CD4-positive, CD25-positive, alpha-beta regulatory T cell (primary cell): ENCODE measurements around the gene NUP153. TPM values are rescaled to one million over a fixed set of nuclear protein-coding genes. Genes with fewer than 3 reads are reported as not detected.
A peak's percentile ranks its signal among the peaks of the same experiment; 100 is the strongest.

ENCODE experiments used
- ATAC-seq, 2 donors: fragments of 150-1000 bp; cut with Tn5 transposase; one replicate each; pipeline ENCODE4 v1.10.0; 2021; ENCODE audit warnings: low read depth in 2 of 2, moderate number of reproducible peaks in 2 of 2, moderate library complexity in 1 of 2
- DNase-seq, 3 donors: peaks; one replicate each; pipeline versions ENCODE4 v3.0.0 to v3.0.0-alpha.2; 2012 to 2022; ENCODE audit warnings: mixed read lengths in 1 of 3
- H3K27ac ChIP-seq: one replicate; pipeline ENCODE4 v1.7.0; 2013; ENCODE audit warnings: mild to moderate bottlenecking, low read length; ENCODE audit not compliant: insufficient read depth, poor library complexity, severe bottlenecking
- H3K27me3 ChIP-seq: one replicate; pipeline ENCODE4 v1.7.0; 2013; ENCODE audit warnings: low read length; ENCODE audit not compliant: control insufficient read depth, insufficient read depth
- H3K36me3 ChIP-seq: one replicate; pipeline ENCODE4 v1.7.0; 2013; ENCODE audit warnings: mild to moderate bottlenecking, low read length, moderate library complexity; ENCODE audit not compliant: control insufficient read depth, insufficient read depth
- H3K4me1 ChIP-seq: 2 replicates; pipeline ENCODE4 v1.7.0; 2013; ENCODE audit warnings: mild to moderate bottlenecking, low read length; ENCODE audit not compliant: insufficient read depth, control insufficient read depth, poor library complexity, severe bottlenecking
- H3K4me3 ChIP-seq: one replicate; pipeline ENCODE4 v1.7.0; 2013; ENCODE audit warnings: low read depth, mild to moderate bottlenecking, low read length, moderate library complexity
- H3K9me3 ChIP-seq, 2 experiments: 1 replicate in 1 of 2; 2 replicates in 1 of 2; pipeline ENCODE4 v1.7.0; 2013; ENCODE audit warnings: low read length in 2 of 2, mild to moderate bottlenecking in 1 of 2, moderate library complexity in 1 of 2; ENCODE audit not compliant: control insufficient read depth in 2 of 2
- H3K27ac Mint-ChIP-seq, 3 donors: one replicate each; pipeline ENCODE4 v1.8.0; 2020 to 2022; ENCODE audit warnings: mild to moderate bottlenecking in 3 of 3, mixed read lengths in 3 of 3, moderate library complexity in 2 of 3
- H3K27me3 Mint-ChIP-seq: one replicate; pipeline ENCODE4 v1.8.0; 2022; ENCODE audit warnings: mild to moderate bottlenecking, mixed read lengths
- H3K36me3 Mint-ChIP-seq: one replicate; pipeline ENCODE4 v1.8.0; 2020; ENCODE audit warnings: mixed read lengths
- H3K4me1 Mint-ChIP-seq, 4 donors: one replicate each; pipeline ENCODE4 v1.8.0; 2020 to 2022; ENCODE audit warnings: mixed read lengths in 4 of 4, mild to moderate bottlenecking in 1 of 4
- H3K4me3 Mint-ChIP-seq, 4 donors: one replicate each; pipeline ENCODE4 v1.8.0; 2020 to 2022; ENCODE audit warnings: mild to moderate bottlenecking in 4 of 4, mixed read lengths in 4 of 4, moderate library complexity in 3 of 4
- H3K9me3 Mint-ChIP-seq, 7 donors: one replicate each; pipeline ENCODE4 v1.8.0; 2020 to 2022; ENCODE audit warnings: mixed read lengths in 7 of 7, mild to moderate bottlenecking in 3 of 7, moderate library complexity in 2 of 7
- polyA plus RNA-seq, 4 donors: library from polyadenylated mRNA; unstranded; fragments of 300-500 nt; fragmentation: Illumina TruSeq; gene quantifications; one replicate each; pipeline ENCODE4 v1.2.3, GENCODE V29; 2021
- total RNA-seq: library from RNA; stranded (reverse); gene quantifications from one replicate; pipeline ENCODE4 v1.2.3, GENCODE V29; 2022

Gene NUP153
- total and polyA plus RNA-seq, 5 donors from 2014 or later: 4.2 to 64.5 (median 4.5) TPM

DNA sequence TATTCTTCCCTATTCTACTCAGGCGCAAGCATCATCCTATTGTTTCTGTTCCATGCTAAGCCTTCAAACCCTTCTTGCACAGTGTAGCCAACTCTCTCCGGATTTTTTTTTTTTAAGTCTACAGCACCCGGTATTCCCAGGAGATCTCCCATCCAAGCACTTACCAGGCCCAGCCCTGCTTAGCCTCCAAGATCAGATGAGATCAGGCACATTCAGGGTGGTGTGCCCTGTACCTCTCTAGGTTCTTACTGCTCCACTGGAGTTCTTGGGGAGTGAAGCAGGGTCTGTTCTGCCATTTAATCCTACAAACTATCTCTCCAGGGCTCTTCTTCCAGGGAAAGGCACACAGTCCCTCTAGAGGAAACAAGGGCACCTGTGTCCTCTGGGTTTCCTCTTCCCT lies 14.9 kb upstream of the NUP153 start:
- Histone ChIP-seq H3K9me3 (no peaks in the 10 kb centered on the region), H3K27ac (no peak overlapping the region), H3K4me3 (no peak overlapping the region), H3K27me3 (no peaks in the 10 kb centered on the region), H3K4me1 (no peaks in the 10 kb centered on the region), H3K36me3 (no peaks in the 10 kb centered on the region)
- H3K4me3 Mint-ChIP-seq: no peak overlapping the region
- ATAC-seq (no peak), DNase-seq (no peak)
- H3K27me3 Mint-ChIP-seq: peaks cover 18% of the 10 kb centered on the region
- no peaks in the 10 kb centered on the region for H3K36me3 Mint-ChIP-seq
- no peaks in the 10 kb centered on the region for H3K4me1 Mint-ChIP-seq
- no peak overlapping the region for H3K27ac Mint-ChIP-seq
- H3K9me3 Mint-ChIP-seq: no peaks in the 10 kb centered on the region

DNA sequence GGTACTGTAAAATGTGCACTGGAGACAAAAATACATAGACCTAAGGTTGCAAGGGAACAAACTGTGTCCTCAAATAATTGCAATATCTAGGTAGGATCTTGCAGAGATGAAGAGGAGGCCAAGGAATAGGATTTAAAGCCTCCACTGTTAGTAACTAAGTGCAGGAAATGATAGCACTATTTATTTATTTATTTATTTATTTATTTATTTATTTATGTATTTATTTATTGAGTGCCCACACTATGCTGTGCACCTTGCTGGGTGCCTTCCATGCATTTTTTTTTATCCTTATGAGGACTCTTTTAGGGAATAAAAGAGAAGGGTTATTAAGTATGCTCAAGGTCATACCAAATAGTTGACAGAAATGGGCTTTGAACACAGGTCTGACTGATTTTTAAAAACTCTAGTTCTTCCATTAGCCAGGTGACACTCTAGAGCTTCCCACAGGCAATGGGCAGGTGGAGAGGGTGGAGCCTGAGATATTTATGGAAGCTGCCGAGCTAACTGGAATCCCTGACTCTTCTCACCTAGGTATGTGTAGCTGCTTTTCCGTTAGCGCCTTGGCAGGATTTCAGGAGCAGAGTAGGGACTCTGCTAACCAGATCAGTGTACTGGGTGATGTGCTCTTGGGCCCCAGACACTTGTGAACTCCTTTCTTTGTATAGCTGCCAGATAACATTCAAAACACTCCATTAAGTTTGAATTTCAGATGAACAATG lies 12.8 kb upstream of the NUP153 start:
- no peak for ATAC-seq
- no peak for DNase-seq

GRCh38 chr6:17716221-17716620 lies 9.5 kb upstream of the NUP153 start:
- H3K4me3 Mint-ChIP-seq: no peak overlapping the region
- peaks cover 6 to 14% (median 9%) of the 10 kb centered on the region in 4 donors for H3K4me1 Mint-ChIP-seq
- DNase-seq (no peak), ATAC-seq (no peak)
- Histone ChIP-seq H3K4me3 (no peak overlapping the region), H3K4me1 (peaks cover 11% of the 10 kb centered on the region), H3K36me3 (no peaks in the 10 kb centered on the region), H3K27ac (no peak overlapping the region), H3K9me3 (no peaks in the 10 kb centered on the region), H3K27me3 (no peaks in the 10 kb centered on the region)
- no peaks in the 10 kb centered on the region for H3K9me3 Mint-ChIP-seq
- H3K36me3 Mint-ChIP-seq: no peaks in the 10 kb centered on the region
- peaks cover 9% of the 10 kb centered on the region for H3K27me3 Mint-ChIP-seq
- H3K27ac Mint-ChIP-seq: no peak overlapping the region

More for the DNA sequence above, 12.8 kb upstream of the NUP153 start:
- H3K9me3 ChIP-seq: no peaks in the 10 kb centered on the region
- Mint-ChIP-seq H3K4me1 (peaks cover 5 to 10% (median 6%) of the 10 kb centered on the region in 4 donors), H3K27me3 (peaks cover 18% of the 10 kb centered on the region), H3K4me3 (no peak overlapping the region), H3K36me3 (no peaks in the 10 kb centered on the region), H3K27ac (no peak overlapping the region), H3K9me3 (no peaks in the 10 kb centered on the region)
- H3K4me1 ChIP-seq: peaks cover 8% of the 10 kb centered on the region
- H3K27ac ChIP-seq: no peak overlapping the region
- no peaks in the 10 kb centered on the region for H3K27me3 ChIP-seq
- H3K36me3 ChIP-seq: no peaks in the 10 kb centered on the region
- H3K4me3 ChIP-seq: no peak overlapping the region

DNA sequence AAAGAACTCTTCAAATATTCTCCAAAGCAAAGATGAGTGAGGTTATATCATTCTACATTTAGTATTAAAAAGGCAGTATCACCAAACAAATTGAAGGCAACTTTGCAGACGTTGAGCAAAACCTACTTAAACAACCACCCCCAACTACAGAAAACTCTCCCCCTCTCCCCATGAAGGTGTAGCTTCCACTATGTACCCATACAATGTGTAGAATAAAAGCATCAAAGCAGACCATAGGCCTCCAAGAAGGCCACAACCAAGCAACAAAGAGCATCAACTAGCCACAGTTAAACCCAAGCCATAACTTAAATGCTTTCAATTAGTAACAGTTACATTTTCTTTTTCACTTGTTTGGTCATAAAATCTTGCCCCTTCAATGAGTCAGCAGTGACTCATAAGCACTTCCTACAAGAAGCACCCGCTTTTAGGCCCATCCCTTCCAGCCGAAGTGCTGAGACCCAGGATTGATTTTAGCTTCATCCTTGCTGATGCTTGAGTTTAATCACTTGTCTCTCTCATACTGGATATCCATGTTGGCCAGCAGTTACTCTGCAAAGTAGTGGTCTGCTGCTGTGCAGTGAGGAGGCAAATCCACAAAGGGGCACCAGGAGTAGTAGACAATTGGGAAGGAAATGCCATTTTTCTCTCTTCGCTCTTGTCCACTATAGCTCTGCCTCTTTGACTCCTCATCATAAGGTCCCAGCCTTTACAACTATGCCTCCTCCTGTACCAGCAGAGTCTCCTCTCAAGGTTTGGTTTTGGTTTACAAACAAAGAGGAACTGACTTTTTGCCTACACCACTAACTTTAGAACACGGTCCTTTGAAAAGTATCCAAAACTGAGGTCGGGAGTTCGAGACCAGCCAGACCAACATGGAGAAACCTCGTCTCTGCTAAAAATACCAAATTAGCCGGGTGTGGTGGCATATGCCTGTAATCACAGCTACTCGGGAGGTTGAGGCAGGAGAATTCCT lies 8.4 kb upstream of the NUP153 start:
- H3K4me3 Mint-ChIP-seq: no peak overlapping the region
- H3K4me1 Mint-ChIP-seq: peaks cover 6 to 14% (median 9%) of the 10 kb centered on the region in 4 donors
- H3K27me3 Mint-ChIP-seq: peaks cover 6% of the 10 kb centered on the region
- ATAC-seq: peak; percentile 79
- Histone ChIP-seq H3K36me3 (no peaks in the 10 kb centered on the region), H3K9me3 (no peaks in the 10 kb centered on the region), H3K27ac (no peak overlapping the region), H3K4me3 (no peak overlapping the region), H3K4me1 (peaks cover 11% of the 10 kb centered on the region), H3K27me3 (no peaks in the 10 kb centered on the region)
- peak in 1 of 3 donors; percentile 80 for DNase-seq
- H3K9me3 Mint-ChIP-seq: no peaks in the 10 kb centered on the region
- no peaks in the 10 kb centered on the region for H3K36me3 Mint-ChIP-seq
- H3K27ac Mint-ChIP-seq: peak overlapping the region in 2 of 3 donors; percentile 47 to 83

DNA sequence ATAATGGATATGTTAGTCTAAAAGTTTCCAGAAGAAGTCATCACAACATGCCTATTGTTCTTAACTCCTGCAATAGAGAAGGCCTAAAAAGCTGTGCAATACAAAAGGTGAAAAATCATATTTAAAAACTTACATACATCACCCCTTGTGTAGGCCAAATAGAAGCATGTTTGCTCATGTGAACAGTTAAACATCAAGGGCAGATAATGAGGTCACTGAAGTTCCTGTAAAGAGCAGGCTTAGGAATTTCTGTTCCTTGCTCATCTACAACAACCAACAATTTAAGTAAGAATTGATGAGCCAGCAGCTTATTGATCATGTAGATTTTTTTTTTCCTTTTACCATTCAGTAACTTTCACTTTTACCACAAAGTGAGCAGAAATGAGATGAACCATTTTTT lies 7.5 kb upstream of the NUP153 start:
- Histone ChIP-seq H3K27ac (no peak overlapping the region), H3K27me3 (no peaks in the 10 kb centered on the region), H3K4me1 (peaks cover 11% of the 10 kb centered on the region), H3K9me3 (no peaks in the 10 kb centered on the region), H3K36me3 (no peaks in the 10 kb centered on the region), H3K4me3 (no peak overlapping the region)
- H3K27me3 Mint-ChIP-seq: peaks cover 4% of the 10 kb centered on the region
- DNase-seq: peak in 1 of 3 donors; percentile 11
- no peak overlapping the region for H3K27ac Mint-ChIP-seq
- H3K36me3 Mint-ChIP-seq: no peaks in the 10 kb centered on the region
- H3K9me3 Mint-ChIP-seq: no peaks in the 10 kb centered on the region
- H3K4me3 Mint-ChIP-seq: no peak overlapping the region
- peaks cover 6 to 14% (median 9%) of the 10 kb centered on the region in 4 donors for H3K4me1 Mint-ChIP-seq
- ATAC-seq: no peak

GRCh38 chr6:17712576-17712975 lies 5.9 kb upstream of the NUP153 start:
- no peak overlapping the region for H3K4me3 ChIP-seq
- no peak for ATAC-seq

DNA sequence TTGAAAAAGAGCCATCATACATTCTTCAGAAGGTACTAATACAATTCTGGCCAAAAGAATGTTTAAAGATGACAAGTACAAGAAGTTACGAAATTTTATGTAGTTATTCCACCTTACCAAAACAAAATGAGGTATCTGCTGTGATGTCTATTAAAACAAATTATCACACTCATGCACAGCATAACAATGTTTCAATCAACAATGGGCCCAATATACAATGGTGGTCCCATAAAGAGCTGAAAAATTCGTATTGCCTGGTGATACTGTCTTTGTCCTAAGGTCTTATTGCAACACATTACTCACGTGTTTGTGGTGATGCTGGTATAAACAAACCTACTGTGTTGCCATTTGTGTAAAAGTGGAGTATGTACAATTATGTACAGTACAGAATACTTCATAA lies 3.6 kb upstream of the NUP153 start:
- H3K4me1 Mint-ChIP-seq: peaks cover 14 to 35% (median 22%) of the 10 kb centered on the region in 4 donors
- H3K9me3 Mint-ChIP-seq: peaks cover 0 to 2% (median 0%) of the 10 kb centered on the region in 7 donors
- DNase-seq: no peak
- H3K27me3 Mint-ChIP-seq: no peaks in the 10 kb centered on the region
- H3K9me3 ChIP-seq: no peaks in the 10 kb centered on the region
- ATAC-seq: no peak
- H3K27me3 ChIP-seq: no peaks in the 10 kb centered on the region
- H3K4me3 ChIP-seq: no peak overlapping the region
- H3K36me3 Mint-ChIP-seq: no peaks in the 10 kb centered on the region
- no peaks in the 10 kb centered on the region for H3K36me3 ChIP-seq
- peaks cover 15% of the 10 kb centered on the region for H3K4me1 ChIP-seq
- H3K4me3 Mint-ChIP-seq: no peak overlapping the region
- H3K27ac ChIP-seq: no peak overlapping the region
- peak overlapping the region in 1 of 3 donors; percentile 56 for H3K27ac Mint-ChIP-seq

More at GRCh38 chr6:17712576-17712975, 5.9 kb upstream of the NUP153 start:
- no peaks in the 10 kb centered on the region for H3K9me3 ChIP-seq
- H3K27me3 Mint-ChIP-seq: no peaks in the 10 kb centered on the region
- no peaks in the 10 kb centered on the region for H3K36me3 Mint-ChIP-seq
- peaks cover 7 to 19% (median 9%) of the 10 kb centered on the region in 4 donors for H3K4me1 Mint-ChIP-seq
- H3K9me3 Mint-ChIP-seq: peaks cover 0 to 2% (median 0%) of the 10 kb centered on the region in 7 donors
- H3K36me3 ChIP-seq: no peaks in the 10 kb centered on the region
- no peak for DNase-seq
- peaks cover 11% of the 10 kb centered on the region for H3K4me1 ChIP-seq
- H3K27me3 ChIP-seq: no peaks in the 10 kb centered on the region
- no peak overlapping the region for H3K27ac Mint-ChIP-seq
- no peak overlapping the region for H3K4me3 Mint-ChIP-seq
- no peak overlapping the region for H3K27ac ChIP-seq
